Effector memory CD8-positive, alpha-beta T cell (primary cell): ENCODE measurements around the gene GPHN.

Experiments used
- ATAC-seq: fragments of 150-1000 bp; cut with Tn5 transposase; replicated peaks from 2 replicates; pipeline ENCODE4 v1.10.0; 2021; ENCODE audit warnings: mild to moderate bottlenecking, moderate library complexity
- DNase-seq, 3 experiments: peaks; one replicate each; pipeline ENCODE4 v3.0.0; 2021
- H3K27ac Mint-ChIP-seq, 2 donors: one replicate each; pipeline ENCODE4 v1.8.0; 2022; ENCODE audit warnings: mild to moderate bottlenecking in 2 of 2, mixed read lengths in 2 of 2, moderate library complexity in 2 of 2
- H3K27me3 Mint-ChIP-seq, 2 donors: one replicate each; pipeline ENCODE4 v1.8.0; 2022; ENCODE audit warnings: mixed read lengths in 2 of 2
- H3K36me3 Mint-ChIP-seq: one replicate; pipeline ENCODE4 v1.8.0; 2022; ENCODE audit warnings: mild to moderate bottlenecking, moderate library complexity, mixed read lengths; ENCODE audit not compliant: insufficient read depth
- H3K4me1 Mint-ChIP-seq, 2 donors: one replicate each; pipeline ENCODE4 v1.8.0; 2022; ENCODE audit warnings: low read depth in 2 of 2, mixed read lengths in 2 of 2
- H3K4me3 Mint-ChIP-seq, 2 donors: one replicate each; pipeline ENCODE4 v1.8.0; 2022; ENCODE audit warnings: mild to moderate bottlenecking in 2 of 2, mixed read lengths in 2 of 2, moderate library complexity in 2 of 2
- H3K9me3 Mint-ChIP-seq, 2 donors: one replicate each; pipeline ENCODE4 v1.8.0; 2022; ENCODE audit warnings: mixed read lengths in 2 of 2

The GPHN gene

GRCh38 chr14:67228325-67228984 is 720.5 kb downstream of the GPHN start:
- no peaks in the 10 kb centered on the region for H3K9me3 Mint-ChIP-seq
- no peaks in the 10 kb centered on the region for H3K27me3 Mint-ChIP-seq
- ATAC-seq: no peak
- no peaks in the 10 kb centered on the region for H3K36me3 Mint-ChIP-seq
- no peak overlapping the region for H3K27ac Mint-ChIP-seq
- H3K4me1 Mint-ChIP-seq: no peaks in the 10 kb centered on the region
- no peak for DNase-seq
- no peak overlapping the region for H3K4me3 Mint-ChIP-seq
